Smooth muscle cell (in vitro differentiated cells): ENCODE data around the gene CDCP2. TPM values are rescaled to one million over a fixed set of nuclear protein-coding genes. Genes with fewer than 3 reads are reported as not detected.

Source experiments
- DNase-seq: peaks from one replicate; lab custom pipeline; 2025; ENCODE audit not compliant: unreplicated experiment; lab: John Stamatoyannopoulos, UW
- H2AFZ ChIP-seq: fragments of 200-600 bp; sonication (generic); 2 replicates; pipeline ENCODE4 v1.6.0; 2016; ENCODE audit warnings: antibody characterized with exemption, low read depth, mild to moderate bottlenecking
- H3F3A ChIP-seq: fragments of 200-600 bp; sonication (generic); 2 replicates; pipeline ENCODE4 v1.6.0; 2017; ENCODE audit warnings: antibody characterized with exemption, low read depth
- H3K27ac ChIP-seq: fragments of 200-600 bp; sonication (generic); 2 replicates; pipeline ENCODE4 v1.5.1; 2016; ENCODE audit warnings: low read depth, mild to moderate bottlenecking
- H3K27me3 ChIP-seq: fragments of 200-600 bp; sonication (generic); 2 replicates; pipeline ENCODE4 v1.6.1; 2016; ENCODE audit warnings: low read depth, mild to moderate bottlenecking
- H3K36me3 ChIP-seq: fragments of 200-600 bp; sonication (generic); 2 replicates; pipeline ENCODE4 v1.5.1; 2016; ENCODE audit warnings: low read depth
- H3K4me1 ChIP-seq: fragments of 200-600 bp; sonication (generic); 2 replicates; pipeline ENCODE4 v1.5.1; 2016; ENCODE audit warnings: low read depth
- H3K4me2 ChIP-seq: fragments of 200-600 bp; sonication (generic); 2 replicates; pipeline ENCODE4 v1.6.0; 2016; ENCODE audit warnings: mild to moderate bottlenecking
- H3K4me3 ChIP-seq: fragments of 200-600 bp; sonication (generic); 2 replicates; pipeline ENCODE4 v1.5.1; 2016; ENCODE audit warnings: mild to moderate bottlenecking
- H3K79me2 ChIP-seq: fragments of 200-600 bp; sonication (generic); 2 replicates; pipeline ENCODE4 v1.6.0; 2016; ENCODE audit warnings: low read depth, mild to moderate bottlenecking
- H3K9ac ChIP-seq: fragments of 200-600 bp; sonication (generic); 2 replicates; pipeline ENCODE4 v1.6.0; 2016; ENCODE audit warnings: low read depth
- H3K9me3 ChIP-seq: fragments of 200-600 bp; sonication (generic); replicated peaks from 2 replicates; pipeline ENCODE4 v1.5.1; 2016; ENCODE audit warnings: low read depth
- H4K20me1 ChIP-seq: fragments of 200-600 bp; sonication (generic); 2 replicates; pipeline ENCODE4 v1.6.0; 2016; ENCODE audit warnings: low read depth
- WGBS: methylation state at CpG from one replicate; pipeline ENCODE4 v1.1.7; 2016; ENCODE audit warnings: low lambda C conversion rate; 5-methylcytosine and 5-hydroxymethylcytosine counted together
- polyA plus RNA-seq: library from polyadenylated mRNA; unstranded; fragments of >200 nt; fragmentation: Nextera tagmentation; extraction: Ambion mirVana; gene quantifications from 2 replicates; pipeline ENCODE4 v1.2.1, GENCODE V29; 2016
- total RNA-seq: library from RNA; depleted of rRNA; stranded (reverse); fragments of >200 nt; gene quantifications from 2 replicates; pipeline ENCODE4 v1.2.3, GENCODE V29; 2014
- TF ChIP-seq, protein P1 (sequence below): fragments of 200-600 bp; sonication (generic); IDR thresholded peaks from 2 replicates; pipeline ENCODE4 v1.5.1; 2017; ENCODE audit warnings: borderline replicate concordance, mild to moderate bottlenecking, antibody characterized with exemption; ENCODE audit not compliant: insufficient read depth, poor library complexity, severe bottlenecking

CDCP2 gene
- total and polyA plus RNA-seq, 2 experiments from 2014 or later = not detected

DNA sequence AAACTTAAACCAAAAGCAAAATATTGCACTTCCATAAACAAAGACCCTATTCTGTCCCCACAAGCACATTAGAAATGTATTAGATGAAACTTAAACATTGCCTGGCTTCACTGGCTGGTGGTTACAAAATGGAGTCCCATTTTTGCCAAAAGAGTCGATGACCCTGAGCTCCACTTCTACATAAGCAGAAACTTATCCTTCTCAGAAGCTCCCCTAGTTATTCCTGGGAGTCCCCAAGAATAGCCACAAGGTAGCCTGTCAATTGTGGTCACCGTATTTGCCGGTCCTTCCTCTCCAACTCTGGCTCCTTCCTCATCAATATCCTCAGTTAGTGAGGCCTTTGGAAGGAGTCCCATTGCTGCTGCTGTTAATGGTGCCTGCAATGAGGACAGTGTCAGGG, 37.3 kb downstream of the CDCP2 start:
- Histone ChIP-seq H2AFZ (no peak overlapping the region), H3K4me1 (no peaks in the 10 kb centered on the region), H3K9ac (no peak overlapping the region), H3K9me3 (no peaks in the 10 kb centered on the region), H4K20me1 (no peaks in the 10 kb centered on the region), H3K4me2 (no peak overlapping the region), H3K27ac (no peak overlapping the region), H3K27me3 (no peaks in the 10 kb centered on the region), H3K36me3 (no peaks in the 10 kb centered on the region), H3K4me3 (no peak overlapping the region), H3F3A (peaks cover 6% of the 10 kb centered on the region), H3K79me2 (no peaks in the 10 kb centered on the region)
- TF ChIP-seq, protein P1, sequence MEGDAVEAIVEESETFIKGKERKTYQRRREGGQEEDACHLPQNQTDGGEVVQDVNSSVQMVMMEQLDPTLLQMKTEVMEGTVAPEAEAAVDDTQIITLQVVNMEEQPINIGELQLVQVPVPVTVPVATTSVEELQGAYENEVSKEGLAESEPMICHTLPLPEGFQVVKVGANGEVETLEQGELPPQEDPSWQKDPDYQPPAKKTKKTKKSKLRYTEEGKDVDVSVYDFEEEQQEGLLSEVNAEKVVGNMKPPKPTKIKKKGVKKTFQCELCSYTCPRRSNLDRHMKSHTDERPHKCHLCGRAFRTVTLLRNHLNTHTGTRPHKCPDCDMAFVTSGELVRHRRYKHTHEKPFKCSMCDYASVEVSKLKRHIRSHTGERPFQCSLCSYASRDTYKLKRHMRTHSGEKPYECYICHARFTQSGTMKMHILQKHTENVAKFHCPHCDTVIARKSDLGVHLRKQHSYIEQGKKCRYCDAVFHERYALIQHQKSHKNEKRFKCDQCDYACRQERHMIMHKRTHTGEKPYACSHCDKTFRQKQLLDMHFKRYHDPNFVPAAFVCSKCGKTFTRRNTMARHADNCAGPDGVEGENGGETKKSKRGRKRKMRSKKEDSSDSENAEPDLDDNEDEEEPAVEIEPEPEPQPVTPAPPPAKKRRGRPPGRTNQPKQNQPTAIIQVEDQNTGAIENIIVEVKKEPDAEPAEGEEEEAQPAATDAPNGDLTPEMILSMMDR = no peak
- no peak for DNase-seq
- 90% methylated on average over 3 of the region's 3 CpGs for WGBS

DNA sequence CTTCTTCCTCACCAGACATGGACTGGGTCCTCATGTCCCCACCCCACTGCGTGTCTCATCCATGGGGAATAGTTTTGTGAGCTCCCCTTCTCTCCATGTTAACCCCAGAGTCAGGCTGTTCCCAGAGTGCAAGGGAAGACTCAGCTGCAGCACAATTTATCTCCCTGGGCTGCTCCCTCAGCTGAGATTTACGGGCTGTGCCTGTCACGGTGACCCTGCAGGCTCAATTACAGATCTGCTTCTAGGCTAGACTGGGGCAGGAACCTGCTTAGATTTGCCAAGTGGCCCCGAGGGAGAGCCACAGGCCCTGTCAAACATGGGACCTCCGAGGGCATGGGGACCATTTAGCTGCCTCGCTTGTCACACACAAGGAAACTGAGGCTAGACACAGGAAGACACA, 37.8 kb downstream of the CDCP2 start:
- TF ChIP-seq, protein P1 = no peak
- 55% methylated on average over 6 of the region's 6 CpGs for whole genome bisulfite sequencing
- no peaks in the 10 kb centered on the region for H3K4me1 ChIP-seq
- no peaks in the 10 kb centered on the region for H3K79me2 ChIP-seq
- H3K4me2 ChIP-seq = no peak overlapping the region
- no peaks in the 10 kb centered on the region for H4K20me1 ChIP-seq
- H3K27ac ChIP-seq = no peak overlapping the region
- DNase-seq = no peak
- no peak overlapping the region for H2AFZ ChIP-seq
- H3K36me3 ChIP-seq = no peaks in the 10 kb centered on the region
- peaks cover 4% of the 10 kb centered on the region for H3F3A ChIP-seq
- H3K4me3 ChIP-seq = no peak overlapping the region
- no peaks in the 10 kb centered on the region for H3K9me3 ChIP-seq
- no peaks in the 10 kb centered on the region for H3K27me3 ChIP-seq
- no peak overlapping the region for H3K9ac ChIP-seq

DNA sequence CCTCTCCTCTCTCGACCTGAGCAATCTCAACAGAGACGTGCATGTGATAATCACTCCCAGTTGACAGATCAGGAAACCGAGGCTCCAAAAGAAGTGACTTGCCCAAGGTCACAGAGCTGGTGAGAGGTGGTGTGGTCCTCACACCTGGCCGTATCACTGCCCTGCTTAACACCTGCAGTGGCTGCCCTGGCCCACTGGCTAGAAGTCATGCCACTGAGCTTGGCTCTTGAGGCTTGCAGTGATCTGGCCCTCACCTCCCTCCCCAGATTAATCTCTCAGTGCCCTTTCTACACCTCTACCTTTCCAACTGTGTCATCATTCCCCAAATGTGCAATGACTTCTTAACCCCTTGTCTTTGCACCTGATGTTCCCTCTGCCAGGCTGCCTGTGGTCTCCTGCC, 38.8 kb downstream of the CDCP2 start:
- Histone ChIP-seq H3K9ac (no peak overlapping the region), H3K79me2 (no peaks in the 10 kb centered on the region), H3F3A (no peaks in the 10 kb centered on the region), H4K20me1 (no peaks in the 10 kb centered on the region), H3K36me3 (no peaks in the 10 kb centered on the region), H3K27me3 (no peaks in the 10 kb centered on the region), H3K9me3 (no peaks in the 10 kb centered on the region), H3K4me2 (no peak overlapping the region), H2AFZ (no peak overlapping the region), H3K4me1 (no peaks in the 10 kb centered on the region), H3K27ac (no peak overlapping the region), H3K4me3 (no peak overlapping the region)
- TF ChIP-seq, protein P1 = no peak
- DNase-seq = no peak
- 89% methylated on average over 4 of the region's 4 CpGs for WGBS

DNA sequence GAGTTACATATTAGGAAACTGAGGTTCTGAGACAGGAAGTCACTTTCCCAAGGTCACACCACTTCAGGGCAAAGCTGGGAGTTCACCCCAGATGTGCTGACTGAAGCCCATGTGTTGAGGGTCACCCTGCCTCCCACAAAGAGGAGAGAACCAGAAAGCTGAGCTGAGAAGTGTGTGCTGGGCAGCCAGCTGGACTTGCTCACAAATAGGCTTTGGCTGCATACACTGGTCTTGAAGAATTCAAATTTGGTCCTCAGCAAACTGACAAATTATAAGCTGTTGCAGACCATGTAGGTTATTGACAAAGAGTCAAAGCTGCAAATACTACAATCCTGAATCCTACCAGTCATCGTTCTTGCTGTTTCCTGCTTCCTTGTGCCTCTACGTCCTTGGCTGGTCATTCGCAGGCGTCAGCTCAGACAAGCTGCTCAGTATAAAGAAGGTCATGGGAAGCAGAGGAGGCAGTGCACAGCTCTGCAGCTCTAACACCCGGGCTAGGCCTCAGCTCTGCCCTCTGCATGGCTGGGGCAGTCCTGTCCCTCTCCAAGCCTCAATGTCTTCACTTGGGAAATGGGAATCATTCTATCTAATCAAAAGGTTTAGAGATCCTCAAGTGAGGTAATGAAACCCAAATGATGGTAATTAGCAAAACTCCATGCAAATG, 40.0 kb downstream of the CDCP2 start:
- Histone ChIP-seq H3K9me3 (no peaks in the 10 kb centered on the region), H3K27me3 (no peaks in the 10 kb centered on the region), H3K9ac (no peak overlapping the region), H3K4me3 (no peak overlapping the region), H3K36me3 (no peaks in the 10 kb centered on the region), H3K4me2 (no peak overlapping the region), H3F3A (no peaks in the 10 kb centered on the region), H3K79me2 (no peaks in the 10 kb centered on the region), H2AFZ (no peak overlapping the region), H3K4me1 (no peaks in the 10 kb centered on the region), H4K20me1 (no peaks in the 10 kb centered on the region), H3K27ac (no peak overlapping the region)
- TF ChIP-seq, protein P1 = no peak
- no peak for DNase-seq
- WGBS = 88% methylated on average over 5 of the region's 5 CpGs
